ENCODE measurements around the gene PDE8A.

PDE8A gene

GRCh38 chr15:85112997-85113396 lies 131.3 kb downstream of the PDE8A start:
- no peak for DNase-seq
- H3K27ac ChIP-seq, result no peak overlapping the region
- no peaks in the 10 kb centered on the region for H3K9me3 ChIP-seq (ENCODE audit: severe bottlenecking)
- no peak overlapping the region for H3K4me3 ChIP-seq (ENCODE audit: low read depth, low read length)
- H3K27me3 ChIP-seq (ENCODE audit: insufficient read depth, low read depth, severe bottlenecking), result no peaks in the 10 kb centered on the region
- peaks cover 16% of the 10 kb centered on the region for H3K36me3 ChIP-seq
- TF ChIP-seq CTCF (IDR thresholded peaks at IDR 0.05; ENCODE audit: low read depth, low read length), result no peak

- peaks cover 17% of the 10 kb centered on the region for H3K36me3 ChIP-seq
- no peak for DNase-seq
- no peaks in the 10 kb centered on the region for H3K27me3 ChIP-seq (ENCODE audit: insufficient read depth, low read depth, severe bottlenecking)
- H3K9me3 ChIP-seq (ENCODE audit: severe bottlenecking), result no peaks in the 10 kb centered on the region
- no peak for TF ChIP-seq CTCF (IDR thresholded peaks at IDR 0.05; ENCODE audit: low read depth, low read length)
- H3K27ac ChIP-seq, result no peak overlapping the region
- no peak overlapping the region for H3K4me3 ChIP-seq (ENCODE audit: low read depth, low read length)
These were observed 133.2 kb downstream of the PDE8A start for GRCh38 chr15:85114886-85115285.

GRCh38 chr15:85116066-85116465 lies 134.4 kb downstream of the PDE8A start:
- DNase-seq, result no peak
- Histone ChIP-seq H3K9me3 (ENCODE audit: severe bottlenecking) (no peaks in the 10 kb centered on the region), H3K36me3 (peaks cover 23% of the 10 kb centered on the region), H3K27ac (no peak overlapping the region), H3K4me3 (ENCODE audit: low read depth, low read length) (no peak overlapping the region), H3K27me3 (ENCODE audit: insufficient read depth, low read depth, severe bottlenecking) (no peaks in the 10 kb centered on the region)
- no peak for TF ChIP-seq CTCF (IDR thresholded peaks at IDR 0.05; ENCODE audit: low read depth, low read length)

GRCh38 chr15:85116494-85116893 lies 134.8 kb downstream of the PDE8A start:
- H3K9me3 ChIP-seq (ENCODE audit: severe bottlenecking), result no peaks in the 10 kb centered on the region
- H3K4me3 ChIP-seq (ENCODE audit: low read depth, low read length), result no peak overlapping the region
- no peak overlapping the region for H3K27ac ChIP-seq
- peaks cover 26% of the 10 kb centered on the region for H3K36me3 ChIP-seq
- no peak for DNase-seq
- H3K27me3 ChIP-seq (ENCODE audit: insufficient read depth, low read depth, severe bottlenecking), result no peaks in the 10 kb centered on the region
- no peak for TF ChIP-seq CTCF (IDR thresholded peaks at IDR 0.05; ENCODE audit: low read depth, low read length)

GRCh38 chr15:85116925-85117646 lies 135.4 kb downstream of the PDE8A start:
- peaks cover 29% of the 10 kb centered on the region for H3K36me3 ChIP-seq
- TF ChIP-seq CTCF (IDR thresholded peaks at IDR 0.05; ENCODE audit: low read depth, low read length), result no peak
- no peak for DNase-seq
- no peak overlapping the region for H3K27ac ChIP-seq
- H3K9me3 ChIP-seq (ENCODE audit: severe bottlenecking), result no peaks in the 10 kb centered on the region
- H3K27me3 ChIP-seq (ENCODE audit: insufficient read depth, low read depth, severe bottlenecking), result no peaks in the 10 kb centered on the region
- no peak overlapping the region for H3K4me3 ChIP-seq (ENCODE audit: low read depth, low read length)

GRCh38 chr15:85118173-85118572 lies 136.5 kb downstream of the PDE8A start:
- H3K4me3 ChIP-seq (ENCODE audit: low read depth, low read length), result no peak overlapping the region
- TF ChIP-seq CTCF (IDR thresholded peaks at IDR 0.05; ENCODE audit: low read depth, low read length), result no peak
- H3K27me3 ChIP-seq (ENCODE audit: insufficient read depth, low read depth, severe bottlenecking), result no peaks in the 10 kb centered on the region
- H3K36me3 ChIP-seq, result peaks cover 33% of the 10 kb centered on the region
- no peak for DNase-seq
- no peak overlapping the region for H3K27ac ChIP-seq
- no peaks in the 10 kb centered on the region for H3K9me3 ChIP-seq (ENCODE audit: severe bottlenecking)
